IPS-20b (cell line): Measurements from ENCODE around the gene LIMS2.

Experiments
- H3K27ac ChIP-seq: one replicate; pipeline ENCODE4 v1.5.1; 2013; ENCODE audit warnings: low read length
- H3K27me3 ChIP-seq: 2 replicates; pipeline ENCODE4 v1.6.1; 2013; ENCODE audit warnings: mild to moderate bottlenecking, low read length, inconsistent platforms; ENCODE audit not compliant: insufficient read depth
- H3K36me3 ChIP-seq: 2 replicates; pipeline ENCODE4 v1.6.1; 2013; ENCODE audit warnings: low read depth, mild to moderate bottlenecking, inconsistent platforms, low read length, moderate library complexity; ENCODE audit not compliant: insufficient read depth
- H3K4me1 ChIP-seq: 2 replicates; pipeline ENCODE4 v1.6.1; 2013; ENCODE audit warnings: mild to moderate bottlenecking, control low read depth, inconsistent platforms, low read length, moderate library complexity; ENCODE audit not compliant: insufficient read depth
- H3K4me3 ChIP-seq: 2 replicates; pipeline ENCODE4 v1.5.1; 2013; ENCODE audit warnings: mild to moderate bottlenecking, low read length, inconsistent platforms
- H3K9ac ChIP-seq: 2 replicates; pipeline ENCODE4 v1.6.1; 2013; ENCODE audit warnings: low read depth, mild to moderate bottlenecking, inconsistent platforms, low read length, moderate library complexity
- H3K9me3 ChIP-seq: 2 replicates; pipeline ENCODE4 v1.6.1; 2013; ENCODE audit warnings: mild to moderate bottlenecking, low read depth, low read length, inconsistent platforms; ENCODE audit not compliant: insufficient read depth

Gene LIMS2

GRCh38 chr2:127651971-127652550, 23.3 kb downstream of the LIMS2 start:
- Histone ChIP-seq H3K36me3 (no peaks in the 10 kb centered on the region), H3K27me3 (no peaks in the 10 kb centered on the region), H3K27ac (no peak overlapping the region), H3K4me1 (peaks cover 5% of the 10 kb centered on the region; the same call in 1 of the 2 replicates), H3K4me3 (no peak overlapping the region), H3K9ac (no peak overlapping the region), H3K9me3 (no peaks in the 10 kb centered on the region)

- H3K27me3 ChIP-seq, result no peaks in the 10 kb centered on the region
- H3K9me3 ChIP-seq, result no peaks in the 10 kb centered on the region
- H3K36me3 ChIP-seq, result no peaks in the 10 kb centered on the region
- H3K4me1 ChIP-seq, result peaks cover 5% of the 10 kb centered on the region; the same call in 1 of the 2 replicates
- no peak overlapping the region for H3K27ac ChIP-seq
- H3K9ac ChIP-seq, result no peak overlapping the region
- no peak overlapping the region for H3K4me3 ChIP-seq
Measured at GRCh38 chr2:127651381-127651809, 23.9 kb downstream of the LIMS2 start.

GRCh38 chr2:127650785-127651380, 24.4 kb downstream of the LIMS2 start:
- no peak overlapping the region for H3K9ac ChIP-seq
- H3K4me1 ChIP-seq, result peaks cover 5% of the 10 kb centered on the region; the same call in 1 of the 2 replicates
- no peak overlapping the region for H3K27ac ChIP-seq

GRCh38 chr2:127650041-127650784, 25.1 kb downstream of the LIMS2 start:
- Histone ChIP-seq H3K36me3 (no peaks in the 10 kb centered on the region), H3K9ac (no peak overlapping the region), H3K4me3 (no peak overlapping the region), H3K9me3 (no peaks in the 10 kb centered on the region), H3K27ac (no peak overlapping the region), H3K27me3 (no peaks in the 10 kb centered on the region), H3K4me1 (no peaks in the 10 kb centered on the region)

More at GRCh38 chr2:127650785-127651380, 24.4 kb downstream of the LIMS2 start:
- Histone ChIP-seq H3K9me3 (no peaks in the 10 kb centered on the region), H3K27me3 (no peaks in the 10 kb centered on the region), H3K36me3 (no peaks in the 10 kb centered on the region), H3K4me3 (no peak overlapping the region)

DNA sequence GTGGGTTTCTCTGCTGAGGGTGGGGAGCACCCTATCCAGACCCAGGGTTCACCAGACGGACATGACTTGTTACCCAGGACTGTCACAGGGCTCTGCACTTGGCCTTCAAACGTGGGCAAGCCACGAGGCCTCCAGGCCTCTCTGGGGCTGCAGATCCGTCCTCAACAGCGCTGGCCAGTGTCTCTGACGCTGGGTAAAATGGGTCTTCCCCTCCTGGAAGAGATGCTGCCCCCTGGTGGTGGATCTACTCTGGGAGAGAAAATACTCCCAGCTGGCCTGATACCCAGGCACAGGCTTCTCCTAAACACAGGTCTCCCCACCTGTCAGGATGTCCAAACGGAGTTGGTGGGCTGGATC, 25.7 kb downstream of the LIMS2 start:
- Histone ChIP-seq H3K27ac (no peak overlapping the region), H3K27me3 (no peaks in the 10 kb centered on the region), H3K4me3 (no peak overlapping the region), H3K36me3 (no peaks in the 10 kb centered on the region), H3K9ac (no peak overlapping the region), H3K4me1 (no peaks in the 10 kb centered on the region), H3K9me3 (no peaks in the 10 kb centered on the region)

DNA sequence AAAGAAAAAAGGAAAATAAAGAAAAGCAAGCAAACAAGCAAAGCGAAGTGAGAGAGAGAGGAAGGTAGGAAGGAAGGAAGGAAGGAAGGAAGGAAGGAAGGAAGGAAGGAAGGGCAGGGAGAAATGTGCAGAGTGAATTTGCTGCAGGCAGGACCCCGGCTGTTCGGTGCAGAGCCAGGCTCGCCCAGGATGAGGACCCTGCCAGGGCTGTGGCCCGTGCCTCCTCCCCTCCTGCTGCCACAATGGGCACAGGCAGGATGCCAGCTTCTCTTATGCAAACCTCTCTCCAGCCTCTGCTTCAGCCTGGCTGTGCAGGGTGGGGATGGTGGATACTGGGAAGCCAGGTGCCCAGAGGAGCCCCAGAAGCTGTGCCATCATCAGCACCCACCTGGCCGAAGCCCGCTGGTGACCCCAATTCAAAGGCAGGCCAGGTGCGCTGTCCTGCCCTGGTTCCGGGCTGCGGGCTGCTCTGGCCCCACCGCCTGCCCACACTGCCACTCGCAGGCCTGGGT, 26.2 kb downstream of the LIMS2 start:
- no peak overlapping the region for H3K4me3 ChIP-seq
- no peak overlapping the region for H3K9ac ChIP-seq
- no peaks in the 10 kb centered on the region for H3K9me3 ChIP-seq
- no peaks in the 10 kb centered on the region for H3K36me3 ChIP-seq
- no peaks in the 10 kb centered on the region for H3K4me1 ChIP-seq
- H3K27ac ChIP-seq, result no peak overlapping the region
- H3K27me3 ChIP-seq, result no peaks in the 10 kb centered on the region

DNA sequence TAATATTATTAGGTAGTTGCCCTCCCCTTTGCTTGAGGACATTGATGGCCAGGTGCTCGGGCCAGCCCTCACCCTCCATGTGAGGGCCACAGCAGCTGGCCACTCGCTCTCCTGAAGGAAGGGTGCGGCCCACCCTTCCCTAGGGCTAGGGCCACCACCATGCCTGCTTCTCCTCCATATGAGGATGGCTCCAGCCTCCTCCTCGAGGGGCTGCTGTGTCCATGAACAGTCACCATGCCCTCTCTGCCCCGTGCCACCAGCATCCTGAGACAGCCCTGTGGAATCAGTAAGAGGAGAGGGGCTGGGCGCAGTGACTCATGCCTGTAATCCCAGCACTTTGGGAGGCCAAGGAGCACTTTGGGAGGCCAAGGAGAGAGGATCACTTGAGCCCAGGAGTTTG, 27.0 kb downstream of the LIMS2 start:
- no peak overlapping the region for H3K27ac ChIP-seq
- H3K36me3 ChIP-seq, result no peaks in the 10 kb centered on the region
- no peaks in the 10 kb centered on the region for H3K4me1 ChIP-seq
- no peak overlapping the region for H3K4me3 ChIP-seq
- no peaks in the 10 kb centered on the region for H3K27me3 ChIP-seq
- H3K9me3 ChIP-seq, result no peaks in the 10 kb centered on the region
- no peak overlapping the region for H3K9ac ChIP-seq

DNA sequence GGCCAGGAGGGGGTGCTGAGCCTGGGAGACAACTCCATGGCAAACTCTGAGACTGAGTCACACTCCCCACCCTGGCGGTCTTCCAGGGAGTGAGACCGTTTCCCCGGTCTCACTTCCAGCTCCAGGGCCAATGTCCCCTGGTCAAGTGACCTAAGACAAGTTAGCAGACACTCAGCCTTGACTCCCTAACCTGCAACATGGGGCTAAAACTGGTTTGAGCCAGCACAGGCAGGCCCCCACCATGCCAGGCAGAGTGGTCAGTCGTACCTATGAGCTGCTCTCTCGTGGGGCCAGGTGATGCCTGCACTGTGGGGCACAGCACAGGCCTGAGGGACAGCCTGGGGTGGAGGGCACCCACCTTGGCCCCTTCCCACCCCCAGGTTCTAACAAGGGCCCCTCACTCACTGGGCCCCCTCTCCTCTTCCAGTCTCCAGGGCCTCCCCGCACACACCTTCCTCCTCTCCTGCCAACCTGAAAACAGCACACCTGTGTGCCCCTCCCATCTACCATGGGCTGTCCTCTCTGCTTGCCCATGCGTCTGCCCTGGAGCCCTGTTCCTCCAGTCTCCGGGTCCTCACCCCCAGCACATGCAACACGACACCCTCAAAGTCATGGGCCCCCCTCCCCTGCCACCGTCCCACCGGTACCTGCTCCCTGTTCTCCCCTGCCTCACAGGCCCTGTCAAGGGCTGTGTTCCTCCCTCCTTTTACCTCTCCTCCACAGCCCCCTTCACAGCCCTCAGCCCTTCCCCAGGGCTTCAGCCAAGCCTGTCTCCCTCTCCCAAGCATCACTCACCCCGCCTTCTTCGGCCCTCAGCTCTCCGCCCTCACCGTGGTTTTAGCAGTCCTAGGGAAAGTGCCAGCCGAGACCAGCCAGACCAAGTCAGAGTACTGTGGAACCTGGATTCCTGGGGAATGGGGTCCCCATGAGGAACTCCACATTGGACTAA, 27.8 kb downstream of the LIMS2 start:
- H3K27ac ChIP-seq, result no peak overlapping the region
- no peak overlapping the region for H3K9ac ChIP-seq
- no peaks in the 10 kb centered on the region for H3K36me3 ChIP-seq
- no peak overlapping the region for H3K4me3 ChIP-seq
- H3K4me1 ChIP-seq, result no peaks in the 10 kb centered on the region
- H3K9me3 ChIP-seq, result no peaks in the 10 kb centered on the region
- no peaks in the 10 kb centered on the region for H3K27me3 ChIP-seq

- Histone ChIP-seq H3K4me3 (no peak overlapping the region), H3K9me3 (no peaks in the 10 kb centered on the region), H3K36me3 (no peaks in the 10 kb centered on the region), H3K9ac (no peak overlapping the region), H3K27ac (no peak overlapping the region), H3K4me1 (no peaks in the 10 kb centered on the region), H3K27me3 (no peaks in the 10 kb centered on the region)
Measured at GRCh38 chr2:127646487-127647241, 28.7 kb downstream of the LIMS2 start.

GRCh38 chr2:127645395-127646291, 29.7 kb downstream of the LIMS2 start, which contains the start of gene GPR17:
Gene GPR17 (plus strand): TSS chr2:127646153. CDS start chr2:127650736, 4,583 bp downstream.
- no peak within 1 kb of the TSS for H3K9ac ChIP-seq
- H3K9me3 ChIP-seq, result no peaks in the 10 kb centered on the region
- no peak within 1 kb of the TSS for H3K27ac ChIP-seq
- no peaks in the 10 kb centered on the region for H3K4me1 ChIP-seq
- H3K36me3 ChIP-seq, result no peaks in the 10 kb centered on the region
- no peak within 1 kb of the TSS for H3K4me3 ChIP-seq
- no peaks in the 10 kb centered on the region for H3K27me3 ChIP-seq
